IPS DF 6.9 (cell line): Measurements from ENCODE around the gene PKIG.

ENCODE experiments used
- DNase-seq: peaks from one replicate; pipeline ENCODE4 v3.0.0-alpha.2; 2013; ENCODE audit warnings: low read depth, low spot score
- H3K27ac ChIP-seq: one replicate; pipeline ENCODE4 v1.5.1; 2013; ENCODE audit warnings: low read length, control low read depth
- H3K27me3 ChIP-seq: 2 replicates; pipeline ENCODE4 v1.6.1; 2013; ENCODE audit warnings: mild to moderate bottlenecking, low read length; ENCODE audit not compliant: control insufficient read depth, insufficient read depth
- H3K36me3 ChIP-seq: 2 replicates; pipeline ENCODE4 v1.6.1; 2013; ENCODE audit warnings: low read length; ENCODE audit not compliant: control insufficient read depth, insufficient read depth
- H3K4me1 ChIP-seq: 2 replicates; pipeline ENCODE4 v1.6.1; 2013; ENCODE audit warnings: low read length; ENCODE audit not compliant: control insufficient read depth, insufficient read depth
- H3K4me3 ChIP-seq: 2 replicates; pipeline ENCODE4 v1.5.1; 2013; ENCODE audit warnings: mild to moderate bottlenecking, low read length
- H3K9me3 ChIP-seq: 2 replicates; pipeline ENCODE4 v1.6.1; 2013; ENCODE audit warnings: low read length, inconsistent platforms; ENCODE audit not compliant: control insufficient read depth, insufficient read depth
- WGBS: extraction: QIAGEN DNeasy Blood & Tissue Kit; methylation state at CpG from one replicate; pipeline ENCODE4 v1.1.7; 2013; ENCODE audit warnings: mixed read lengths, missing lambda C conversion rate; ENCODE audit not compliant: insufficient read length, insufficient coverage; 5-methylcytosine and 5-hydroxymethylcytosine counted together

PKIG gene

DNA sequence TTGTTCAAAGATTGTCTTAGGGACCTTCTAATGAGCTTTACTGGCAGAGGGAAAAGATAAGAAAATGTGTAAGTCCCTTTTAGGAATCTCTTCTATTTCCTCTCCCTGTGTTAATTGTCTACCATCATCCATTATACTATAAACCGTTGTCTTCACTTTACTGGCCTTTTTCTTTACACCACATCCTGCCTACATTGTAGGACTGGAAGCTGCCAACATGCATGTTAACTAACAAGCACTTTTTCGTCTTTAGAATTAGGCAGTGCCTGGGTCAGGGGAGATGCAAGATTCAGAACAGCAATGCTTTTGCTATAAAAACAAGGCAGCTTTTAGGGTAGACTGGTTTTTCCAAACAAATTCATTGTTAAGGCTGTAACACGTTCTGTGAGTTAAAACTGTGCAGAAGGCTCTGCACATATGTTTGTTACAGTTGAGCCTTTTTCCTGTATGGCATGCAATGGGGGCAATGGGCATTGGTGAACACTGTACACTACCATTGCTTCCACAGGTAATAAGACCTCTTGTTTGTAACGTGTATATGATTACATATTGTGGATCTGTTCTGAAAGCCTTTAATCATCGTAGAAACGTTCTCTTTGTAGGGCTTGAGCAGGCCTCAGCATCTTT, 10.9 kb upstream of the PKIG start:
- Histone ChIP-seq H3K4me1 (no peaks in the 10 kb centered on the region), H3K36me3 (no peaks in the 10 kb centered on the region), H3K4me3 (no peak overlapping the region), H3K27me3 (no peaks in the 10 kb centered on the region), H3K27ac (no peak overlapping the region), H3K9me3 (no peaks in the 10 kb centered on the region)
- no CpG with 5 or more reads among the region's 6 CpGs for WGBS
- DNase-seq: no peak

- no peak for DNase-seq
- Histone ChIP-seq H3K27ac (no peak overlapping the region), H3K27me3 (no peaks in the 10 kb centered on the region), H3K4me1 (no peaks in the 10 kb centered on the region), H3K4me3 (no peak overlapping the region), H3K9me3 (no peaks in the 10 kb centered on the region), H3K36me3 (no peaks in the 10 kb centered on the region)
- no CpG with 5 or more reads among the region's 6 CpGs for WGBS
Observed at GRCh38 chr20:44572551-44573500, 9.6 kb upstream of the PKIG start.

GRCh38 chr20:44573501-44573869, 8.9 kb upstream of the PKIG start:
- Histone ChIP-seq H3K4me1 (no peaks in the 10 kb centered on the region), H3K4me3 (no peak overlapping the region), H3K9me3 (no peaks in the 10 kb centered on the region), H3K27me3 (no peaks in the 10 kb centered on the region), H3K36me3 (no peaks in the 10 kb centered on the region), H3K27ac (no peak overlapping the region)
- WGBS: no CpG with 5 or more reads among the region's 2 CpGs
- no peak for DNase-seq

- no CpG with 5 or more reads among the region's 4 CpGs for WGBS
- no peak for DNase-seq
- Histone ChIP-seq H3K27me3 (no peaks in the 10 kb centered on the region), H3K27ac (no peak overlapping the region), H3K4me1 (no peaks in the 10 kb centered on the region), H3K36me3 (no peaks in the 10 kb centered on the region), H3K4me3 (no peak overlapping the region), H3K9me3 (no peaks in the 10 kb centered on the region)
Observed at GRCh38 chr20:44574372-44574771, 8.0 kb upstream of the PKIG start.

DNA sequence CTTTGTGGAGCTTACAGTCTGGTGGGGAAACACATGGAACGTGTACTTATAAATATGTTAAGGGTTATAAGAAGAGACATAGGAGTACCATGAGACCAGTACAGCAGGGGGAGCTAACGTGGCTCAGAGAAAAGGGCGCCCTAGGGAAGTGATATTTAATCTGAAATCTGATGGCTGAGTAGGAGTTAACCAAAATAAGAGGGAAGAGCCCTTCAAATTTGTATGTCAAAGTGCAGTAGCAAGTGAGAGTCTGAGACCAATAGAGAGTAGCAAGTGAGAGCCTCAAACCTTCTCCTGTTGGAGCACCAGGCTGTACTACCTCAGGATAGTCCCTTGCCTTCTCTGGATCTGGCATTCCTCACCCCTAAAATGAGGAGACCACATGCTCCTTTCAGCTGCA, 6.1 kb upstream of the PKIG start:
- WGBS: no CpG with 5 or more reads among the region's 3 CpGs
- Histone ChIP-seq H3K27ac (no peak overlapping the region), H3K27me3 (no peaks in the 10 kb centered on the region), H3K9me3 (no peaks in the 10 kb centered on the region), H3K36me3 (no peaks in the 10 kb centered on the region), H3K4me3 (no peak overlapping the region), H3K4me1 (no peaks in the 10 kb centered on the region)
- no peak for DNase-seq

DNA sequence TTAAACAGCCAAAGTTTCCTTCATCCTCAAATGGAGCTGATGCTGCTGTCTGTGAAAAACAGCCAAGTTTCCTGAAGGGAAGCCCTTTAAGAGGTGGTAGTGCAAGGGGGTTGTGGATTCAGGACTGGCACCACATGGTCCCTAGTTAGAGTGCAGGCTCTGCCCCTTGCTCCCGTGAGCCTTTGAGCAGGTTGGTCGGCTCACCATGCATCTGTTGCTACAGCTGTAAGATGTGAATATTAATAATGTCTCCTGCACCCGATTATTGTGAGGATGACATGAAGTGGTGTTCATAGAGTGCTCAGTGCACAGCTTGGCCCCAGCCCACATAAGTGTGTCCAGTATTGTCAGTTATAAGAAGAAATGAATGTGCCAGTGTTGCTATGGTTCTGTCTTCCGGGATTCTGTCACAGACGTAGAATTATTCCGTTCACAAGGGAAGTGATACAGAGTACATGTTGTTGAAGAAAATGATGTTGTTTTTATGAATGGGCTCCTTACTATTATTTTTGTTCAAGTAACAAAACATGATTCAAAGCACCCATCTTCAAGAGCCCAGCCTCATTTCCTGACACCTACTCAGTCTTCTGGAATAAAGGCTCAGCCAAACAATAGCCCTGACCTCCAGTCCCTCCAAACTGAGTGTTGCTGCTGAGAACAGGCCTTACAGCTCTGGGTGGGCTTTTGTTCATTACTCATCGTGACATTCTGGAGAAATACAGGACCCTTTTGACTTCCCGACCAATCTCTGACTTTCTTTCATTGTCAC, 2.9 kb upstream of the PKIG start:
- no peaks in the 10 kb centered on the region for H3K4me1 ChIP-seq

GRCh38 chr20:44580581-44581268, 1.7 kb upstream of the PKIG start:
- no peaks in the 10 kb centered on the region for H3K9me3 ChIP-seq
- H3K36me3 ChIP-seq: no peaks in the 10 kb centered on the region
- WGBS: no CpG with 5 or more reads among the region's 9 CpGs
- H3K27ac ChIP-seq: no peak overlapping the region
- H3K4me3 ChIP-seq: no peak overlapping the region
- no peak for DNase-seq
- H3K27me3 ChIP-seq: no peaks in the 10 kb centered on the region
- peaks cover 5% of the 10 kb centered on the region; the same call in 1 of the 2 replicates for H3K4me1 ChIP-seq

More for the DNA sequence above, 2.9 kb upstream of the PKIG start:
- no CpG with 5 or more reads among the region's 8 CpGs for WGBS
- H3K27me3 ChIP-seq: no peaks in the 10 kb centered on the region
- no peak for DNase-seq
- no peak overlapping the region for H3K27ac ChIP-seq
- H3K9me3 ChIP-seq: no peaks in the 10 kb centered on the region
- H3K36me3 ChIP-seq: no peaks in the 10 kb centered on the region
- no peak overlapping the region for H3K4me3 ChIP-seq

DNA sequence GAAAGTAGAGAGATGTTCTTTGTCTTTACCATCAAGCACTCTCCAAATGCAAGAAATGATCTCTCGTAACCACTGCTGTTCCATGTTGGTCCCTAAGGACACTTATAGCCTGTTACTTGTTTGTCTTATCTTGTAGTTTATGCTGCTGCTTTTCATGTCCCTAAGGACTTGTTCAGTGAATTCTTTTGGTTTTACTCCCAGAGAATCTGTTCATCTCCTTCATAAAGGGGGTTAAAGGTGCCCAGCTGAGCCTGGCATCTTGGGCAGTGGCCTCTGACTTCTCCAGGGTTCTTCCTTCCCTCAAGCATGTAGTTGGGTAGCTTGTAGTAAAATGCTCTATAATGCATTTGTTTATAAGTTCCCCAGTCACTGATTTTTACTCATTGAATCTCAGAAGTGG, 864 bp upstream of the PKIG start:
- H3K4me1 ChIP-seq: peaks cover 5% of the 10 kb centered on the region; the same call in 1 of the 2 replicates
- DNase-seq: no peak
- WGBS: no CpG with 5 or more reads among the region's 1 CpG
- H3K27ac ChIP-seq: no peak overlapping the region
- H3K36me3 ChIP-seq: no peaks in the 10 kb centered on the region
- no peak overlapping the region for H3K4me3 ChIP-seq
- no peaks in the 10 kb centered on the region for H3K27me3 ChIP-seq
- no peaks in the 10 kb centered on the region for H3K9me3 ChIP-seq

DNA sequence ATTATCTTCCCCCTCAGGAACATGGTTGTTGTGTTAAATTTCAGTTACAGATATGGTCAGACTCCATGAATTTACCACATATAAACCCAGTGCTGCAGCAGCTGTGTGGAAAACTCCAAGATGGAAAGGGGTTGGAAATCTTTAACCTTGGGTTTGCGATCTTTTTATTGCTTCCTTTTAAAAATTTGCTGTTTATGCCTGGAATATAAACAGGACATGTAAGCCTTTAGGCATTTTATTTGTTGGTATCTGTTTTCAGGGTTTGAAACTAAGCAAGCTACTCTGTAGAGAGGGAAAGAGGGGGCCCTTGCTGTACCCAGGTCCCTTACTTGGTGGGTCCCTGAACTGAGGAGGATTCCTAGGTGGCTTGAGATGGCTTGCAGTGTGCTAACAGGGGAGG, 778 bp downstream of the PKIG start:
- H3K27ac ChIP-seq: no peak overlapping the region
- no peaks in the 10 kb centered on the region for H3K27me3 ChIP-seq
- WGBS: no CpG with 5 or more reads among the region's 1 CpG
- H3K36me3 ChIP-seq: no peaks in the 10 kb centered on the region
- H3K9me3 ChIP-seq: no peaks in the 10 kb centered on the region
- no peak overlapping the region for H3K4me3 ChIP-seq
- no peak for DNase-seq
- peaks cover 5% of the 10 kb centered on the region; the same call in 1 of the 2 replicates for H3K4me1 ChIP-seq

GRCh38 chr20:44584162-44584561, 1.8 kb downstream of the PKIG start:
- Histone ChIP-seq H3K27ac (no peak overlapping the region), H3K4me3 (no peak overlapping the region), H3K27me3 (no peaks in the 10 kb centered on the region), H3K36me3 (no peaks in the 10 kb centered on the region), H3K4me1 (peaks cover 5% of the 10 kb centered on the region; the same call in 1 of the 2 replicates), H3K9me3 (no peaks in the 10 kb centered on the region)
- WGBS: no CpG with 5 or more reads among the region's 4 CpGs
- no peak for DNase-seq
